ENCODE data around the gene KCND2.
"Not testable (repeated sequence)": the region's sequence is repeated elsewhere in the genome, so short reads cannot be mapped to it uniquely, and the experiment has no call there.

KCND2 gene

DNA sequence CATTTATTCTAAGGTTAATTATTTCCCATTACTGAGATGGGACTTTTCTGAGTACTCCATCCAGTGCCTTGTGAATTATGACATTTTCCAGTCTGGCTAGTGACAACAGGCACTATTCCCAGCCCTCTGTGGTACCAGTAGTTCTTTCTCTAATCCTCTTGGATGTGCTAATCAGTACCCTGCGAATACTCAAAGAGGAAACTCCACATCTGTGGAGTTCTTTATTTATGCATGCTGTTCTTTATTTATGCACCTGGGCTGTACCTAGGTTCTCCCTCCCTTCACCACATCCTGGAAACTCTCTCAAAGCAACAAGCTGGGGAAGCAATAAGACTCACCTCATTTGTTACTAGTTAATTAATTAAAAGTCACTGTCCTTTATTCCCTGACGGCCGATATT, 501.5 kb downstream of the KCND2 start:
- DNase-seq, result no peak

DNA sequence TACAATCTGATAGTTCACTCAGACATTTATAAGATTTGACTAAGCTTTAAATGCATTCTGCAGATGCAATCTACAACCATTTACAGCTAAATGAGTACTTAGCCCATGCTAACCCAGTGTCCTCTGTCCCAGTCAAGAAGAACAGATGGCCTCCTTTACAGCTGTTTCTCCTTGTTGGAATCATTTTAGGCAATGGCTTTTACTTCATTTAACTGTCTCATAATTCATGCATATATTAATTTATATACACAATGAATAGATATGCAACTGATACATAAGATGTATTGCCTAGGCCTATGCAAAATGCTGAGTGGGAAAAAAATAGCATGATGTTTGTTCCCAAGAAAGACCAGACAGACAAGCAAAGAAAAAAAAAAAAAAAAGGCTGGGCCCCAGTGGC, 502.8 kb downstream of the KCND2 start:
- DNase-seq, result no peak

DNA sequence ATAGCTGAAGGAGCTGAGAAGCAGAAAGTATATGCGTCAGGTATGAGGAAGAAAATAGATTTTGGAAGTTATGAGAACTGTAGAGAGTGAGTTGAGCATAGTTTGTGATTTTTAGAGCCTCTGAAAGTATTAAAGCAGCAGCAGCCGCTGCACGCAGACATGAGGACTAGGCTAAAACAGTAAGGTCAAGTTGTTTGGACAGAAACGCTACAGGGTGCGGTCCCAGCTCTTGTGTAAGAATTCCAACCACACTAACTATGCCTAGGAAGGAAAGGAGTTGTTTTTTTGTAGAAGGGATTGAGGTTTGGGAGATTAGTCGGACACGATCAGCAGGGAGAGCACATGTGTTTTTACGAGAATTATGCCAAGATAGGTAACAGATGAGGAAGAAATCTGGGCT, 506.1 kb downstream of the KCND2 start:
- DNase-seq, result not testable (repeated sequence)

DNA sequence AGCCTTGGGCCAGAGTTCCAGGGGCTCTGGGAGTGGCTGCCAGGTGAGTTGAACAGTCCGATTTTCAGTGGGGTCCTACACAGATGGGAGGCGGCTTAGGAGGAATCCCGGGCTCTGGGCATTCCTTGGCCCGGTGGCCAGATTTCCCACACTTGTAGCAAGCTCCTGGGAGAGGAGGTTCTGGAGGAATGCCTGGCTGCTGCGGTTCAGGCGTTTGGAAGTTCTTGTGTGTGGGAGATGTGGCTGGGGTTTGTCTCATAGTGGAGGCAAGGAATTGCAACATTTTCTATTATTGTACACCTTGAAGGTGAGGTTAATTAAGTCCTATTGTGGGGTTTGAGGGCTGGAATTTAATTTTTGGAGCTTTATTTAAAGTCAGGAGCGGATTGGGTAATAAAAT, 507.5 kb downstream of the KCND2 start:
- DNase-seq, result not testable (repeated sequence)

DNA sequence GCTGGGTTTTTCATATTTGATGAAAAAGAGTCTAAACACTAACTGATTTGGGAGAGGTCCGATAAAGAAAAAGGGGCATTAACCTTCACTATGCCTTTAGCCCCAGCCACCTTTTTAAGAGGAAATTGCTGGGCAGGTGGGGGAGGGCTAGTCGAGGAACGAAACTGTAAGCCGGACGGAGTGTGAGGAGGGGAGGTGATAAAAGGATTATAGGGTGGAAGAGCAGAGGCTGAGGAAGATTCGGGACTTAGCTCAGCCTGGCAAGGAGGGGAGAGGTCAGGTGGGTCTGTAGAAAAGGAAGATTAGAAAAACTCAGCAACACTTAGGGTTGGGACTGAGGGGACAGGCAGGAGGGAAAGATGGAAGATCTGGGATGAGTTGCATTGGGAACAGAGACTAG, 508.0 kb downstream of the KCND2 start:
- DNase-seq, result no peak

DNA sequence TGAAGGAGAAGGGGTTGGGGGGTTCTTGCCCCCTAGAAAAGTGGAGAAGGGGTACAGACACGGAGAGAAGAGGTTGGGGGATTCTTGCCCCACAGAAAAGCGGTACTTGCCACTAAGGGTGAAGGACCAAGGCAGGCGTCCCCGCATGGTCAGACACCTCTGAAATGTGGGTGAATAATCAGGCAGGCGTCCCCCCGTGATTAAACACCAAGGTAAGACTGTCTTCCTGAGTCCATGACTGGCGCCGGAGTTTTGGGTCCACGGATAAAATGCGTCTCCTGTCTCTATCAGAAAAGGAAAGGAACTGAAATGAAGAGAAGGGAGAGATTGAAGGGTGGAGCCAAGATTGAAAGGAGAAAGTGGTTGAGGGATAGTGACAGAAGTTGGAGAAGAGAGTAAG, 508.9 kb downstream of the KCND2 start:
- not testable (repeated sequence) for DNase-seq

DNA sequence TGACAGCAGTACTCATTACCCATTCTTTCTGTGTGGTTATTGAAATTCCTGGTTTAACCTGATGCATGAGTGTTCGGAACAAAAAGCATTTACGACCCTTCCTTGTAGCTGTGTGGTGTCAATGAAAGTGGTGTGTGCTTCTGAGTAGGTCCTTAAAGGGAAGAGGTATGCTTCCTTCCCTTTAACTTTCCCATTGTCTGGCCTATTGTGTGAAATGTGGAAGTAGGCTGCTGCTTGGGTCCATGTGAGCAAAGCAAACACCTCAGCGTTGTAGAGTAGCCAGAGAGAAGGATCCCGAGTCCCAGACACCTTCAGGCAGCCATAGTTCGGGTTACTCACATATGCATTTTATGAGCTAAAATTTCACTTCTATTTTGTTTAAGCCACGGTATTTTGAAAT, 510.3 kb downstream of the KCND2 start:
- no peak for DNase-seq

DNA sequence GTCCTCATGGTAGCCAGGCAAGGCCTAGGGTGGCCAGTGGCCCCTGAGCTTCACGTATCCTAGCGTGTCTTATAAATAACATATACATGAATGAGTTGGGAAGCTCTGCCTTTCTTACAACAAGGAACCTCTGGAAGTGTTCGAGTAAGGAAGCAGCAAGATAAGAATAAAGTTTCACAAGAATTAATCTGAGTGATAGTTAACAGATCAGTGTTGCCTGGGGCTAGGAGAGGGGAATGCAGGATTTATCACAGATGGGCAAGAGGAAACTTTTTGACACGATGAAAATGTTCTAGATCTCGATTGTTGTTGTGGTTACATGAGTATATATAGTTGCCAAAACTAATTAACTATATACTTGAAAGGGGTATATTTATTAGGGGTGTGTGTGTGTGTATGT, 510.7 kb downstream of the KCND2 start:
- DNase-seq, result no peak

DNA sequence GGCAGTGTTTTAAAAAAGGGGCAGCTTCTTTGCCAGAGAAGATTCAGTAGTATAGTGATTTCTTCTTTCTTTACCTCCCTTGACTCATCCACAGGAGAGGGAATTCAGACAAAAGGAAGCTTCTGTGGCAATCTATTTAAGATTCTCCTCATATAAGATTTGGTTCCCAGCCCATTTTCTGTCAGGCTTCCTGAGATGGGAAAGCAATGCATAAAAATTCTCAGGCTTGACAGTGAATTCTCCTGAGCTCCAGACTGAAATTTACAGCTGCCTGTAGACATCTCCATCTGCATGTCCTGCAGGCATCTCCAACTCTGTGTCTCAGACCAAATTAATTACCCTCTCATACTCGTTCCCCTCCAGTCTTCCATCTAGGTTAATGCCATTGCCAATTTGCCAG, 512.1 kb downstream of the KCND2 start:
- no peak for DNase-seq

DNA sequence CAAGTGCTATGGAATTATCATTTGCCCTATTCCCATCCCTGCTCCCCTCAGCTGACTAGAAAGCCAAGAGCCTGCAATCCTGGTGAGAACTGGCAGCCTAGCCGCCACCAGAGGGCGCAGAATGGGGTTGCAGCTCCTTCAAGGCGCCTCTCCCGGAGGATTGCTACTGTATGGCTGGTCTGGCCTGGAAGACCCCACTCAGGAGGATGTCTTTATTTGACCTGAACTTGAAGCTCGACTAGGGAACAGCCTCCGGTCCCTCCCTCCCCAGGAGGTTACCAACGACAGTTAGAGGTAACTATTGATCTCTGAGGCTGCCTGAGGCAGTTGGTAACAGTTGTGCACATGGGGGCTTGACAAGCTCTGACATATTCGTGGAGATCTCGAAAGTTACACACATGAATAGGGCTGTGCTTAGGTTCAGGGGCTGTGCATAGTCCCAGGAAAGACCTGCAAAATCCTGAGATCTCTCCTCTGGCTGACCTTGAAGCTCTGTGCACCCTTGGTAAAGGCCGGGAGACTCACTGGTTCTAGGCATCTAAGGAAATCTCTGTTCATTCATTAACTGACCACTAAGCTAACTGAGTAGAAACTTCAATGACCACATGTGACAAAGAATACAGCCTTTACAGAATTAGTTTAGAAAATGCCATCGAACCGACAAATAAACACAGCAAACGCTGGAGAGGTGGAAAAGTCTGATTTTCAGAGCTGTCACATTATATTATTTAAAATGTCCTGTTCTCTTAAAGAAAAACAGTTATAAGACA, 519.3 kb downstream of the KCND2 start:
- peak; percentile 39 for DNase-seq

DNA sequence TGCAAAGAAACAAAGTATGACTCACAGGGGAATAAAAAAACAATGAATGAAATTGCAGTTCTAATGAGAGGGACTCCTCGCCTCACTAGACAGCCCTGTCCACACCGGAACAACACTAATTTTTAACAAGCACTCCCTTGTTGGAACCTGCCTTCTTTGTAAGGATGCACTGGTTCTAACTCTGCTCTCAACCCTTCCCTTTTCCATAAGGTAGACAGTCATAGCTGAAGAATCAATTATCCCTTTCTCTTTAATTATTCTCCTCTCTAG, 519.8 kb downstream of the KCND2 start:
- no peak for DNase-seq

DNA sequence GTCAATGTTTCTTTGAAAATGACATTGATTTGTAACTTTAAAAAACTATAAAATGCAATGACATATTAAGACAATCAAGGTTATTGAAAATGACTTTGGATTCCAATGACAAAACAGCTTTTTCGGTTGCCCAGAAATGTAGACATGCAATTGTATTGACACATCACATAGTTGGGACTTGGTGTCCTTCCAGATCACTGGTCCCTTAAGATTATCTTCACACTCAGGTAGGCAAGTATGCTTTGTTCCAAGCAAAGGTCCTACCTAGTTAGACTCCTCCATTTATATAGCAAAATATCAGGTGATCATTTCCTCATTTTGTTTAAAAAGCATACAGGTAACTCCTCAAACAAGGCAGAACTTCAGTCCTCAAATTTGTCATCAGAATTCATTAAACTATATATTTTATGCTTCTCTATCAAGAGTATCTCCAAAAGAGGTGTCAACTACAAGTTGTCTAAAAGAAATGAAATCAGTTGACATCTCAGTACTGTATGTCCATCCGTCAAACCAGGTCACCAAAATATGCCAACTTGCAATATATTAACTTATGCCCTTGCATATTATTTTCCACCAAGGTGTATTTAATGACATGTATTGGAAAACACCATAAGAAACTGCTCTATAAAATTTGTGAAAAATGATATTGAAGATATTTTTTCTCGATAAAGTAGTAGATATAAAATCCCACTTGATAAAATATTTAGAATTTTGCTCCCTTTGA, 520.4 kb downstream of the KCND2 start:
- DNase-seq, result no peak

DNA sequence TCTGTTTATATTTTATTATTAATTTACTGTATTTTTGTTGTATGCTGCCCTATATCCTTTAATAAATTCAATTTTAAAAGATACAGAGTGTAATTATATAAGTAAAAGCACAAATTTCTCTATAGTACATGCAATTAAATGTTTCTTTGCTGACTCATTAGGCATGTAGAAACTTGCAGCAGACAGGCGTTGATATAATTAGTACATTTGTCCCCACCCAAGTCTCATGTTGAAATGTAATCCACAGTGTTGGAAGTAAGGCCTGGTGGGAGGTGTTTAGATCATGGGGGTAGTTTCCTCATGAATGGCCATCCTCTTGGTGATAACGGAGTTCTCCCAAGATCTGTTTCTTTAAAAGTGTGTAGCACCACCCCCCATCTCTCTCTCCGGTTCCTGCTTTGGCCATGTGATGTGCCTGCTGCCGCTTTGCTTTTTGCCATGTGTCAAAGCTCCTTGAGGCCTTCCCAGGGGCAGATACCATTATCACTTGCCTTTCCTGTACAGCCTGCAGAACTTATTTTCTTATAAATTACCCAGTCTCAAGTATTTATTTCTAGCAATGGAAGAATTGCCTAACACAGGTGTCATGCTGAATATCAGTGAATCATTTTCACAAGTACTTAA, 521.2 kb downstream of the KCND2 start:
- no peak for DNase-seq

DNA sequence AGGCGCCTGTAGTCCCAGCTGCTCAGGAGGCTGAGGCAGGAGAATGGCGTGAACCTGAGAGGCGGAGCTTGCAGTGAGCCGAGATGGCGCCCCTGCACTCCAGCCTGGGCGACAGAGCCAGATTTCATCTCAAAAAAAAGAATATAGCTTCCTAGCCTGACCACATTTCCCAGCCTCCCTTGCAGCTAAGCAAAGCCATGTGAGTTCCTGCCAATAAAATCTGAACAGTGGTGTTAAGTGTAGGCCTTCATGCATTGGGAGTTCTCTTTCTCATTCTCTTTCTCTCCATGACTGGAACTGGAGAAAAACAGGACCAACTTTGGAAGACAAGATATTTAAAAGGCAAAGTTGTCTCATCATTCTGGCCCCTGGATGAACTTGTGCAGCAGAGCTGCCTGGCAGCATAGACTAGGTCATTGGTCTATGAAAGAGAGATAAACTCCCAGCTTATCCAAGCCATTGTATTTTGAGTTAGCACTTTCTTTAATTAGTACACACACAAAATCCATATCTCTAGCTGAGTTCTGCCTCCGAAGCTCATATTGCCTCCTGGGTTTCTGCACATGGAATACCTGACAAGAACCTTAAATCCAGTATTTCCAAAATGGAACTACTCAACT, 524.2 kb downstream of the KCND2 start:
- no peak for DNase-seq

DNA sequence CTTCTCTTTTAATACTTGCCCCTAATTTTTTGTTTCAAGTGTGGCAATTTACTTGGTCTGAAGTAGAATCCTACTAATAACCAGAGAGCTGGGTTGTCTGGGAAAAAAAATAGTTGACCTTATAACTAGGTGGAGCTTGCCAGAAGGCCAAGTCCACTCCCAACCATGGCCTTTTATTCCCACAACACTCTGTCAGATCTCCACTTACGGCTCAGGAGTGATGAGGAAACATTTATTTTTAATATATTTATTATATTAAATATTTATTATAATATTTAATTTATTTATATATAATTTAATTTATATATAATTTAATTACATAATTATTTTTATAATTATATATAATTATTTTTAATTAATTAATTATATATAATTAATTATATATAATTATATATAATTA, 526.2 kb downstream of the KCND2 start:
- DNase-seq, result no peak

Data from NCI-H2029 (cell line).